ENCODE data around the gene HDAC2.

GRCh38 chr6:113923526-113923925 is 47.4 kb downstream of the HDAC2 start:
- TF ChIP-seq SMARCE1 (IDR thresholded peaks at IDR 0.05; ENCODE audit: borderline replicate concordance) (no peak), HMGXB4 (CRISPR knock-in tag; IDR thresholded peaks at IDR 0.05; ENCODE audit: borderline replicate concordance in 1 of 2, low read depth in 1 of 2) (no peak), RERE (CRISPR knock-in tag; IDR thresholded peaks at IDR 0.05; ENCODE audit: low read depth) (no peak), ZFP36 (IDR thresholded peaks at IDR 0.05; ENCODE audit: borderline replicate concordance, low read depth, low read length, partially characterized antibody) (no peak), CAMTA2 (CRISPR knock-in tag; IDR thresholded peaks at IDR 0.05; ENCODE audit: borderline replicate concordance) (no peak), CTCF (CRISPR knock-in tag; IDR thresholded peaks at IDR 0.05) (no peak), EZH2 (conservative IDR thresholded peaks at IDR 0.05; ENCODE audit: low read depth, low read length) (no peak), SP1 (IDR thresholded peaks at IDR 0.05) (no peak), SP1 (CRISPR knock-in tag; IDR thresholded peaks at IDR 0.05) (no peak), ZNF510 (CRISPR knock-in tag; IDR thresholded peaks at IDR 0.05; ENCODE audit: low read depth) (no peak), POLR2AphosphoS5 (IDR thresholded peaks at IDR 0.05; ENCODE audit: low read depth, low read length) (no peak), GABPA (IDR thresholded peaks at IDR 0.05; ENCODE audit: low read depth, low read length) (no peak), GABPA (CRISPR knock-in tag; IDR thresholded peaks at IDR 0.05; ENCODE audit: low read depth) (no peak), PRDM15 (CRISPR knock-in tag; IDR thresholded peaks at IDR 0.05) (no peak), POLR2A (IDR thresholded peaks at IDR 0.05; ENCODE audit: insufficient read depth in 1 of 2, low read depth in 2 of 2, low read length in 2 of 2) (no peak), ELF4 (CRISPR knock-in tag; IDR thresholded peaks at IDR 0.05; ENCODE audit: borderline replicate concordance) (no peak)
